ENCODE measurements around the gene TMA7.

TMA7 gene

GRCh38 chr3:48415251-48415953, 24.7 kb upstream of the TMA7 start:
- no peaks in the 10 kb centered on the region for H3K9me3 ChIP-seq (ENCODE audit: control insufficient read depth, insufficient read depth, low read depth, low read length)
- H3K36me3 ChIP-seq (ENCODE audit: control insufficient read depth in 2 of 2, insufficient read depth in 1 of 2, low read length in 2 of 2) = peaks cover 0 to 48% of the 10 kb centered on the region in 2 experiments; a peak in 1 of 3 replicates
- H3K4me1 ChIP-seq (ENCODE audit: control insufficient read depth, insufficient read depth, low read length) = no peaks in the 10 kb centered on the region
- CTCF ChIA-PET = interaction anchor here (0.9 to 1.7 kb wide), 2 partner anchors 16 to 21 kb away, joined by 3 to 7 read pairs; no protein-coding TSS in a partner anchor
- no peak for TF ChIP-seq ZNF558 (tag by site-specific recombination; IDR thresholded peaks at IDR 0.05)
- TF ChIP-seq ZNF768 (tag by site-specific recombination; IDR thresholded peaks at IDR 0.05) = no peak
- no peak for TF ChIP-seq ZNF140 (tag by site-specific recombination; IDR thresholded peaks at IDR 0.05)
- TF ChIP-seq ZNF488 (tag by site-specific recombination; IDR thresholded peaks at IDR 0.05) = no peak
- no peak for TF ChIP-seq KLF1 (tag by site-specific recombination; IDR thresholded peaks at IDR 0.05)
- TF ChIP-seq ZNF280D (tag by site-specific recombination; IDR thresholded peaks at IDR 0.05) = no peak
- POLR2A ChIA-PET = interaction anchor here (0.5 kb wide), 1 partner anchor 738 kb away, joined by 3 read pairs; no protein-coding TSS in a partner anchor
- no peak overlapping the region for H3K27ac ChIP-seq (ENCODE audit: extremely low read depth, low read depth, low read length)
- H3K4me3 ChIP-seq (ENCODE audit: low read depth, low read length) = no peak overlapping the region

- Histone ChIP-seq H3K9me3 (ENCODE audit: control insufficient read depth, insufficient read depth, low read depth, low read length) (no peaks in the 10 kb centered on the region), H3K36me3 (ENCODE audit: control insufficient read depth in 2 of 2, insufficient read depth in 1 of 2, low read length in 2 of 2) (peaks cover 0 to 41% of the 10 kb centered on the region in 2 experiments; a peak in 1 of 3 replicates), H3K4me3 (ENCODE audit: low read depth, low read length) (no peak overlapping the region), H3K27ac (ENCODE audit: extremely low read depth, low read depth, low read length) (no peak overlapping the region), H3K4me1 (ENCODE audit: control insufficient read depth, insufficient read depth, low read length) (no peaks in the 10 kb centered on the region)
- ChIA-PET POLR2A (no interaction called here), CTCF (interaction anchor here (1.7 kb wide), 1 partner anchor 20 kb away, joined by 7 read pairs; no protein-coding TSS in a partner anchor)
- no peak for TF ChIP-seq ZNF112 (tag by site-specific recombination; IDR thresholded peaks at IDR 0.05)
- no peak for TF ChIP-seq PRDM2 (tag by site-specific recombination; IDR thresholded peaks at IDR 0.05; ENCODE audit: borderline replicate concordance)
- TF ChIP-seq ZNF768 (tag by site-specific recombination; IDR thresholded peaks at IDR 0.05) = no peak
- TF ChIP-seq ZEB2 (tag by site-specific recombination; IDR thresholded peaks at IDR 0.05) = no peak
- no peak for TF ChIP-seq ZNF645 (tag by site-specific recombination; IDR thresholded peaks at IDR 0.05)
- TF ChIP-seq ZNF132 (tag by site-specific recombination; IDR thresholded peaks at IDR 0.05; ENCODE audit: borderline replicate concordance) = no peak
- no peak for TF ChIP-seq ZNF155 (tag by site-specific recombination; IDR thresholded peaks at IDR 0.05)
- TF ChIP-seq WT1 (tag by site-specific recombination; IDR thresholded peaks at IDR 0.05) = no peak
These were observed 24.0 kb upstream of the TMA7 start for GRCh38 chr3:48416091-48416505.
